Mucosa of descending colon (tissue), 3 donors: ENCODE measurements around the gene PGK2. TPM values are rescaled to one million over a fixed set of nuclear protein-coding genes. Genes with fewer than 3 reads are reported as not detected.

Source experiments
- ATAC-seq: fragments of 200-7000 bp; cut with Tn5 transposase; one replicate; pipeline ENCODE4 v1.9.1; 2020; ENCODE audit warnings: mild to moderate bottlenecking, moderate library complexity
- DNase-seq, 3 donors: peaks; one replicate each; pipeline ENCODE4 v3.0.0-alpha.2; 2020
- H3K36me3 ChIP-seq: fragments of 200-600 bp; one replicate; pipeline ENCODE4 v1.8.0; 2021; ENCODE audit warnings: low read depth, mild to moderate bottlenecking
- H3K4me1 ChIP-seq: fragments of 200-600 bp; one replicate; pipeline ENCODE4 v1.8.0; 2021; ENCODE audit warnings: low read depth, mild to moderate bottlenecking
- H3K4me3 ChIP-seq: fragments of 200-600 bp; one replicate; pipeline ENCODE4 v1.8.0; 2021; ENCODE audit warnings: mild to moderate bottlenecking
- H3K9me3 ChIP-seq: fragments of 200-600 bp; one replicate; pipeline ENCODE4 v1.8.0; 2021; ENCODE audit warnings: mild to moderate bottlenecking
- intact Hi-C, 2 donors: fragments of 100-400 bp; cut with DNase I in 1 of 2; cut with micrococcal nuclease in 1 of 2; formaldehyde crosslinking; loops; one replicate each; pipeline versions ENCODE4 v1.11.0 to v1.11.1; 2022; cut with DNase I, micrococcal nuclease
- total RNA-seq, 3 donors: library from RNA; stranded (reverse); fragmentation: NEBNext Ultra II Directional in 2 of 3; extraction: Animal tissue kit (Norgen Biotek cat#: 25700) in 2 of 3; gene quantifications; one replicate each; pipeline versions ENCODE4 v1.2.1 to v1.2.4, GENCODE V29; 2021 to 2023
- TF ChIP-seq, protein P1 (sequence below): fragments of 200-600 bp; IDR thresholded peaks from one replicate; pipeline ENCODE4 v1.8.0; 2022; ENCODE audit warnings: antibody characterized with exemption, mild to moderate bottlenecking
- donor health status: DM: no; HTN: no; CAD: no; lungs with moderate emphysema.
- donor health status: DM: no; HTN: no; CAD: no.
- donor health status: DM: no; HTN: yes; CAD: no.

The PGK2 gene
- total RNA-seq, 3 donors from 2014 or later: not detected

DNA sequence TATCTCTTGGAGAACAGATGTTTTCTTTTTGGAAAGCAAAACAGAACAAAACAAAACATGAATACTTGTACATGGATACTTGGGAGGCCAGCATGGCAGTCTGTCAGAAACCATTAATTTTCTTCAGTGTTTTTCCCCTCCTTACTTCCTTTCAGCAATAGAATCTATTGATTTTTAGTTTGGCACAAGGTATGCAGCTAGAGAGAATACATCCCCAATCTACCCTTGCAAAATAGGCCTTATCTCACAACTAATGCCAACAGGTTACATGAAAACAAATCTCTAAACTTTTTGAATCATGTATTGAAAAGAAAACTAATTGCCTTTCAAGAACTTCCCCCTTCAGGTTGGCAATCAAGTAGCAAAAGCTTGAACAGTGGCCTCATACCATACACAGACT is 2.8 kb downstream of the PGK2 start:
- Histone ChIP-seq H3K9me3 (no peaks in the 10 kb centered on the region), H3K36me3 (no peaks in the 10 kb centered on the region), H3K4me3 (no peak overlapping the region), H3K4me1 (no peaks in the 10 kb centered on the region)
- TF ChIP-seq, protein P1, sequence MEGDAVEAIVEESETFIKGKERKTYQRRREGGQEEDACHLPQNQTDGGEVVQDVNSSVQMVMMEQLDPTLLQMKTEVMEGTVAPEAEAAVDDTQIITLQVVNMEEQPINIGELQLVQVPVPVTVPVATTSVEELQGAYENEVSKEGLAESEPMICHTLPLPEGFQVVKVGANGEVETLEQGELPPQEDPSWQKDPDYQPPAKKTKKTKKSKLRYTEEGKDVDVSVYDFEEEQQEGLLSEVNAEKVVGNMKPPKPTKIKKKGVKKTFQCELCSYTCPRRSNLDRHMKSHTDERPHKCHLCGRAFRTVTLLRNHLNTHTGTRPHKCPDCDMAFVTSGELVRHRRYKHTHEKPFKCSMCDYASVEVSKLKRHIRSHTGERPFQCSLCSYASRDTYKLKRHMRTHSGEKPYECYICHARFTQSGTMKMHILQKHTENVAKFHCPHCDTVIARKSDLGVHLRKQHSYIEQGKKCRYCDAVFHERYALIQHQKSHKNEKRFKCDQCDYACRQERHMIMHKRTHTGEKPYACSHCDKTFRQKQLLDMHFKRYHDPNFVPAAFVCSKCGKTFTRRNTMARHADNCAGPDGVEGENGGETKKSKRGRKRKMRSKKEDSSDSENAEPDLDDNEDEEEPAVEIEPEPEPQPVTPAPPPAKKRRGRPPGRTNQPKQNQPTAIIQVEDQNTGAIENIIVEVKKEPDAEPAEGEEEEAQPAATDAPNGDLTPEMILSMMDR: no peak
- no peak for DNase-seq
- no peak for ATAC-seq
- intact Hi-C loops: no loop called here

DNA sequence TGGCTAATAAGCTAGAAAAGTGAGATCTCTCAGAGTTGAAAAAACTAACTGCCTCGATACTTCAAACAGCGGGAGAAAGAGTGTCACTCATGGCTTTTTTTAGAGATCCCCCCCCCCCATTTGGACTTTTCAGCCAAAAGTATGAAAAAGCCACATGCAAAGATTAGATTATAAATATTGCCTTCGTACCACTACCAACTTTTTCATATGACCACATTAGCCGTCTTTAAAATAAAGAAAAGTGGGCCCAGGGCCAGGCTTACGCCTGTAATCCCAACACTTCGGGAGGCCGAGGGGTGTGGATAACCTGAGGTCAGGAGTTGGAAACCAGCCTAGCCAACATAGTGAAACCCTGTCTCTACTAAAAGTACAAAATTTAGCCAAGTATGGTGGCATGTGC is 4.4 kb downstream of the PGK2 start:
- DNase-seq (no peak), ATAC-seq (no peak)
- no peaks in the 10 kb centered on the region for H3K9me3 ChIP-seq
- intact Hi-C loops: no loop called here
- no peaks in the 10 kb centered on the region for H3K4me1 ChIP-seq
- no peak overlapping the region for H3K4me3 ChIP-seq
- TF ChIP-seq, protein P1: no peak
- H3K36me3 ChIP-seq: no peaks in the 10 kb centered on the region

DNA sequence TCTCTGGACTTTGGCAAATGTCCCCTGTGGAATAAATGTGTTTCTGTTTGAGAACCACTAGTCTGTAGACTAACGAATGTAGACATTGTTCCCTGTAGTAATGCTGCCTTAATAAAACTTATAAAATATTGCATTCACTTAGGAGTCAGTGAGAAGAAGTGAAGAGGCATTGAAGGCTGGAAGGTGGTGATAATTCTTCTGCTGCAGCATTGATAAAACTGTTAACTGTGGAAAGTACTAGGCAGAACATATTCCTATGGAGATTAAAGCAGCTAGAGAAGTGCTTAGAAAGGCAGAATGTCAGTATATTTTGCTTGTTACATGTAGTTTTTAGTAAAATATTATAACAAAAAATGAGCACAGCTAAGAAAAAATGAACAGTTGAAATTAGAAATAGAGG is 4.8 kb downstream of the PGK2 start:
- intact Hi-C loops: no loop called here
- Histone ChIP-seq H3K9me3 (no peaks in the 10 kb centered on the region), H3K36me3 (no peaks in the 10 kb centered on the region), H3K4me3 (no peak overlapping the region), H3K4me1 (no peaks in the 10 kb centered on the region)
- DNase-seq: no peak
- ATAC-seq: no peak
- TF ChIP-seq, protein P1: no peak

DNA sequence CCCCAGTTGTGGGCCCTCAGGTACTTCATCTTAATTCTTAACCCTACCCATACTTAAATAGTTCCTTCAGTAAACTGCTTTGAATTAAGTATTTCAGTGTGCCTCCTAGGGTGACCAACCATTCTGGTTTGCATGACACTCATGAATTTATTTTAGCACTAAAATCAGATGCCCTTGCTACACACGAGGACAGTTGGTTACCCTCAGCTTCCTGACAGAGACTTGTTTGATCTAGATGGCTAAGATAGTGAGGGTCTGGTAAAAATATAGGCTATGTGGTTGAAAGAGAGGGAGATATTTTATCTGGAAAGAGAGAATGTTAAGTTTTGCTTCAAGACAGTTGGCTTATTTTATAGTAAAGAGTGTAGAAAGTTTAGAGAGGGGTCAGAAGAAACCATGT is 10.6 kb downstream of the PGK2 start:
- H3K9me3 ChIP-seq: no peaks in the 10 kb centered on the region
- TF ChIP-seq, protein P1: no peak
- no peak overlapping the region for H3K4me3 ChIP-seq
- no peaks in the 10 kb centered on the region for H3K4me1 ChIP-seq
- no peaks in the 10 kb centered on the region for H3K36me3 ChIP-seq
- no peak for DNase-seq
- ATAC-seq: no peak
- intact Hi-C loops: no loop called here

DNA sequence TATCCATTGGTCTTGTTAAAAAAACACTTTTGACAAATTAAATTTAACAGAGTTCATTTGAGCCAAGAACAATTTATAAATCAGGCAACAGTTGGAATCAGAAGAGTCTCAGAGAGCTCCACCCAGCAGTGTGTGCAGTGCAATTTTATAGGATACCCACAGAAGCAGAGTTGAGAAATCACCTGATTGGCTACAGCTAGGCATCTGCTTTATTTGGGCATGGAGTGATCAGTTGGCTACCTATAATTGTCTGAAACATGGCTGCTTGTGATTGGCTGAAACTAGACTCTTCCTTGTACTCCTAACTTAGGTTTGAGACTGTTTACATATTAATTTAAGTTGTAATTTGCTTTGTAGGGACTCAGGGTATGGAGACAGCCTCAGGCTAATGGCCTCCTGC is 12.0 kb downstream of the PGK2 start:
- no peaks in the 10 kb centered on the region for H3K4me1 ChIP-seq
- ATAC-seq: no peak
- no peak for DNase-seq
- H3K9me3 ChIP-seq: no peaks in the 10 kb centered on the region
- TF ChIP-seq, protein P1: no peak
- H3K4me3 ChIP-seq: no peak overlapping the region
- intact Hi-C loops: no loop called here
- H3K36me3 ChIP-seq: no peaks in the 10 kb centered on the region

DNA sequence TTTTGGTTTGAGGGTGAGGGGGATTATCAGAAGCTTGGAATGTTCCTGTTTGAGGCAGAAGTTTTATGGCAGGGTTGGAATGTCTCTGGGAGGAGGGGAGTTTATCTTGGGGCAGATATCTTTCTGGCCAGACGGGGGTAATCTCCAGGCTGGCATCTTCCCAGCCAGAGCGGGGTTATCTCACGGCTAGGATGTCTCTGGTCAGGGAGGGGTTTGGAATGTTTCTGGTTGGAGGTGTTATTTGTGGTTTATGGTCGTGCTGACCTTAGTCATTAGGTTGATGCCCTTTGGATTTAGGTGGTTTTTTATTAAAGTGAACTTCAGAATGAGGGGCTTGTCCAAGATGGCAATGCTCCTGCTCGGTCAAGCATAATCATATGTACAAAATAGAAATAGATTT is 14.8 kb downstream of the PGK2 start:
- H3K36me3 ChIP-seq: no peaks in the 10 kb centered on the region
- TF ChIP-seq, protein P1: no peak
- intact Hi-C loops: no loop called here
- no peak overlapping the region for H3K4me3 ChIP-seq
- no peak for DNase-seq
- no peaks in the 10 kb centered on the region for H3K4me1 ChIP-seq
- no peak for ATAC-seq
- H3K9me3 ChIP-seq: no peaks in the 10 kb centered on the region
